DND-41 (cell line): ENCODE results near the gene DHPS.

Source experiments
- ATAC-seq: fragments of 200-7000 bp; cut with Tn5 transposase; 3 replicates; pipeline ENCODE4 v1.9.1; 2021; ENCODE audit warnings: low read depth; ENCODE audit not compliant: insufficient read depth
- DNase-seq: peaks from one replicate; pipeline ENCODE4 v3.0.0-alpha.2; 2020
- H2AFZ ChIP-seq: 2 replicates; pipeline ENCODE4 v1.6.0; 2012; ENCODE audit warnings: low read depth, low read length
- H3K27ac ChIP-seq: 2 replicates; pipeline ENCODE4 v1.5.1; 2012; ENCODE audit warnings: low read length, inconsistent platforms
- H3K27me3 ChIP-seq: fragments of 200-600 bp; sonication (generic); 2 replicates; pipeline ENCODE4 v1.6.0; 2012; ENCODE audit warnings: low read length, mild to moderate bottlenecking, inconsistent platforms; ENCODE audit not compliant: insufficient read depth, poor library complexity
- H3K36me3 ChIP-seq: 2 replicates; pipeline ENCODE4 v1.5.1; 2012; ENCODE audit warnings: low read length, inconsistent platforms; ENCODE audit not compliant: insufficient read depth
- H3K4me1 ChIP-seq: 2 replicates; pipeline ENCODE4 v1.5.1; 2012; ENCODE audit warnings: mild to moderate bottlenecking, low read length; ENCODE audit not compliant: insufficient read depth
- H3K4me2 ChIP-seq: 2 replicates; pipeline ENCODE4 v1.6.0; 2012; ENCODE audit warnings: mild to moderate bottlenecking, moderate library complexity, low read length, inconsistent platforms; ENCODE audit not compliant: insufficient read depth
- H3K4me3 ChIP-seq, 2 experiments: fragments of 200-600 bp in 1 of 2; shearing (Covaris generic) in 1 of 2; 2 replicates each; pipeline ENCODE4 v1.5.1; 2012 to 2016; ENCODE audit warnings: inconsistent platforms in 2 of 2, low read length in 2 of 2, mild to moderate bottlenecking in 2 of 2, low read depth in 1 of 2, moderate library complexity in 1 of 2
- H3K79me2 ChIP-seq: 2 replicates; pipeline ENCODE4 v1.6.0; 2012; ENCODE audit warnings: low read length, inconsistent platforms; ENCODE audit not compliant: insufficient read depth
- H3K9ac ChIP-seq: 2 replicates; pipeline ENCODE4 v1.6.0; 2012; ENCODE audit warnings: low read depth, mild to moderate bottlenecking, inconsistent platforms, low read length, moderate library complexity
- H3K9me3 ChIP-seq: 2 replicates; pipeline ENCODE4 v1.5.1; 2012; ENCODE audit warnings: low read length, moderate library complexity, mild to moderate bottlenecking, inconsistent platforms; ENCODE audit not compliant: insufficient read depth, severe bottlenecking
- H4K20me1 ChIP-seq: 2 replicates; pipeline ENCODE4 v1.6.0; 2012; ENCODE audit warnings: low read length; ENCODE audit not compliant: insufficient read depth
- CTCF ChIP-seq: IDR thresholded peaks from 2 replicates; pipeline ENCODE4 v1.5.1; 2012; ENCODE audit warnings: borderline replicate concordance, low read length, moderate library complexity, mild to moderate bottlenecking; ENCODE audit not compliant: poor library complexity, severe bottlenecking; ENCODE audit errors: extremely low read depth
- EZH2 ChIP-seq: IDR thresholded peaks from 3 replicates; pipeline ENCODE4 v1.6.1; 2012; ENCODE audit warnings: borderline replicate concordance, low read depth, mild to moderate bottlenecking, moderate library complexity, low read length, inconsistent platforms; ENCODE audit not compliant: severe bottlenecking

The DHPS gene

DNA sequence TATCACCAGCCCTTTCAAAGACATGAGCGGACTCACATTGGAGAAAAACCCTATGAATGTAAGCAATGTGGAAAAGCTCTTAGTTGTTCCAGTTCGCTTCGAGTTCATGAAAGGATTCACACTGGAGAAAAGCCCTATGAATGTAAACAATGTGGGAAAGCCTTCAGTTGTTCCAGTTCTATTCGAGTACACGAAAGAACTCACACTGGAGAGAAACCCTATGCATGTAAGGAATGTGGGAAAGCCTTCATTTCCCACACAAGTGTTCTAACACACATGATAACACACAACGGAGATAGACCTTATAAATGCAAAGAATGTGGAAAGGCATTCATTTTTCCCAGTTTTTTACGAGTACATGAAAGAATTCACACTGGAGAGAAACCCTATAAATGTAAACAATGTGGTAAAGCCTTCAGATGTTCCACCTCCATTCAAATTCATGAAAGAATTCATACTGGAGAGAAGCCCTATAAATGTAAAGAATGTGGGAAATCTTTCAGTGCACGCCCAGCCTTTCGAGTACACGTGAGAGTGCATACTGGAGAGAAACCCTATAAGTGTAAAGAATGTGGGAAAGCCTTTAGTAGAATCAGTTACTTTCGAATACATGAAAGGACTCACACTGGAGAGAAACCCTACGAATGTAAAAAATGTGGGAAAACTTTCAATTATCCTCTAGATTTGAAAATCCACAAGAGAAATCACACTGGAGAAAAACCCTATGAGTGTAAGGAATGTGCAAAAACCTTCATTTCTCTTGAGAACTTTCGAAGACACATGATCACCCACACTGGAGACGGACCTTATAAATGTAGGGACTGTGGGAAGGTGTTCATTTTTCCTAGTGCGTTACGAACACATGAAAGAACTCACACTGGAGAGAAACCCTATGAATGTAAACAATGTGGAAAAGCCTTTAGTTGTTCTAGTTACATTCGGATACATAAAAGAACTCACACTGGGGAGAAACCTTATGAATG, 53.3 kb downstream of the DHPS start:
- Histone ChIP-seq H3K79me2 (no peaks in the 10 kb centered on the region), H3K4me2 (no peak overlapping the region), H3K27ac (no peak overlapping the region), H3K4me3 (no peak overlapping the region), H3K9ac (no peak overlapping the region), H2AFZ (no peak overlapping the region), H3K36me3 (peaks cover 58% of the 10 kb centered on the region), H3K4me1 (no peaks in the 10 kb centered on the region), H3K27me3 (no peaks in the 10 kb centered on the region), H3K9me3 (no peaks in the 10 kb centered on the region), H4K20me1 (no peaks in the 10 kb centered on the region)
- TF ChIP-seq CTCF (no peak), EZH2 (no peak)
- DNase-seq, result no peak
- no peak for ATAC-seq

GRCh38 chr19:12626958-12627357, 54.7 kb downstream of the DHPS start:
- H2AFZ ChIP-seq, result no peak overlapping the region
- H3K27ac ChIP-seq, result no peak overlapping the region
- no peak overlapping the region for H3K4me2 ChIP-seq
- TF ChIP-seq EZH2 (no peak), CTCF (no peak)
- no peaks in the 10 kb centered on the region for H4K20me1 ChIP-seq
- no peaks in the 10 kb centered on the region for H3K4me1 ChIP-seq
- H3K4me3 ChIP-seq, result no peak overlapping the region
- no peak overlapping the region for H3K9ac ChIP-seq
- H3K79me2 ChIP-seq, result peaks cover 10% of the 10 kb centered on the region; the same call in 1 of the 2 replicates
- no peaks in the 10 kb centered on the region for H3K9me3 ChIP-seq
- ATAC-seq (no peak), DNase-seq (no peak)
- H3K27me3 ChIP-seq, result no peaks in the 10 kb centered on the region
- peaks cover 58% of the 10 kb centered on the region for H3K36me3 ChIP-seq
